H1 (cell line): ENCODE data around the gene SEZ6. TPM values are rescaled to one million over a fixed set of nuclear protein-coding genes. Genes with fewer than 3 reads are reported as not detected.
A peak's percentile ranks its signal among the peaks of the same experiment; 100 is the strongest.

Experiments used
- CTCF ChIA-PET: fragments of 300-600 bp; sonication (Branson Sonifier 250); formaldehyde crosslinking; loops from one replicate; lab custom pipeline; 2021; ENCODE audit not compliant: partially characterized antibody; lab: Charles Lee
- POLR2A ChIA-PET: fragments of 300-600 bp; sonication (Branson Sonifier 250); formaldehyde crosslinking; loops from one replicate; lab custom pipeline; 2021; ENCODE audit warnings: inconsistent platforms; ENCODE audit not compliant: partially characterized antibody; lab: Charles Lee
- DNase-seq, 2 experiments: peaks; one replicate each; pipeline versions ENCODE4 v3.0.0 to v3.0.0-alpha.2; 2010 to 2022; ENCODE audit warnings: low spot score in 2 of 2, low read depth in 1 of 2, mixed read lengths in 1 of 2
- FAIRE-seq: peaks from 2 replicates; lab custom pipeline; 2011; peaks lifted over from hg19 to GRCh38; lab: Jason Lieb, UNC
- H2AFZ ChIP-seq: 2 replicates; pipeline ENCODE4 v1.8.1; 2012; ENCODE audit warnings: low read length, inconsistent platforms
- H2AK5ac ChIP-seq: 2 replicates; pipeline ENCODE4 v1.6.1; 2013; ENCODE audit warnings: low read depth, low read length
- H2BK120ac ChIP-seq: replicated peaks from 2 replicates; pipeline ENCODE3; 2013; ENCODE audit warnings: low read depth, low read length, inconsistent platforms
- H2BK12ac ChIP-seq: 2 replicates; pipeline ENCODE4 v1.6.1; 2013; ENCODE audit warnings: low read depth, low read length
- H2BK15ac ChIP-seq: 2 replicates; pipeline ENCODE4 v1.6.1; 2013; ENCODE audit warnings: low read length
- H2BK20ac ChIP-seq: 2 replicates; pipeline ENCODE4 v1.6.1; 2013; ENCODE audit warnings: low read length
- H2BK5ac ChIP-seq: 2 replicates; pipeline ENCODE4 v1.6.1; 2013; ENCODE audit warnings: low read depth, low read length
- H3K14ac ChIP-seq: 2 replicates; pipeline ENCODE4 v1.6.1; 2013; ENCODE audit warnings: inconsistent platforms; ENCODE audit not compliant: insufficient read length
- H3K18ac ChIP-seq: 2 replicates; pipeline ENCODE4 v1.6.1; 2013; ENCODE audit warnings: low read length; ENCODE audit errors: extremely low read depth
- H3K23ac ChIP-seq: 2 replicates; pipeline ENCODE4 v1.6.1; 2013; ENCODE audit warnings: inconsistent platforms; ENCODE audit not compliant: insufficient read length
- H3K23me2 ChIP-seq: 2 replicates; pipeline ENCODE4 v1.6.1; 2013; ENCODE audit warnings: low read depth, low read length
- H3K27ac ChIP-seq: 2 replicates; pipeline ENCODE4 v1.6.1; 2011; ENCODE audit warnings: low read depth, low read length, inconsistent platforms
- H3K27me3 ChIP-seq, 4 experiments: replicated peaks in 1 of 4; 1 replicate in 1 of 4; 2 replicates in 3 of 4; pipeline versions ENCODE4 v1.6.1 to v1.8.1; 2011 to 2013; ENCODE audit warnings: low read length in 3 of 4, mild to moderate bottlenecking in 3 of 4, inconsistent platforms in 2 of 4, mixed read lengths in 2 of 4, moderate library complexity in 1 of 4; ENCODE audit not compliant: control insufficient read depth in 3 of 4, insufficient read depth in 3 of 4; ENCODE audit errors: extremely low read depth in 1 of 4
- H3K36me3 ChIP-seq, 4 experiments: 2 replicates each; pipeline versions ENCODE4 v1.6.1 to v1.8.1; 2011 to 2013; ENCODE audit warnings: mild to moderate bottlenecking in 4 of 4, low read length in 3 of 4, moderate library complexity in 2 of 4, control low read depth in 1 of 4, inconsistent platforms in 1 of 4; ENCODE audit not compliant: insufficient read depth in 4 of 4, control insufficient read depth in 2 of 4
- H3K4ac ChIP-seq: replicated peaks from 2 replicates; pipeline ENCODE3; 2013; ENCODE audit warnings: low read length, low read depth, mixed read lengths, inconsistent platforms; ENCODE audit not compliant: insufficient read length
- H3K4me1 ChIP-seq, 4 experiments: replicated peaks in 1 of 4; 1 replicate in 1 of 4; 2 replicates in 3 of 4; pipeline versions ENCODE4 v1.6.1 to v1.8.1; 2011 to 2013; ENCODE audit warnings: low read length in 3 of 4, inconsistent platforms in 2 of 4, mixed read lengths in 1 of 4; ENCODE audit not compliant: insufficient read depth in 4 of 4, control insufficient read depth in 3 of 4
- H3K4me2 ChIP-seq, 2 experiments: 2 replicates each; pipeline versions ENCODE4 v1.6.1 to v1.8.1; 2011 to 2013; ENCODE audit warnings: low read depth in 2 of 2, low read length in 2 of 2, control low read depth in 1 of 2, inconsistent platforms in 1 of 2, mild to moderate bottlenecking in 1 of 2; ENCODE audit not compliant: insufficient read depth in 1 of 2
- H3K4me3 ChIP-seq, 4 experiments: fragments of 200-600, 300-600 bp in 1 of 4; sonication (generic), shearing (Covaris generic), sonication (Bioruptor Twin) in 1 of 4; 2 replicates each; pipeline versions ENCODE4 v1.5.1 to v1.8.1; 2011 to 2016; ENCODE audit warnings: low read length in 4 of 4, low read depth in 3 of 4, control low read depth in 2 of 4, inconsistent platforms in 2 of 4, mild to moderate bottlenecking in 2 of 4, mixed read lengths in 1 of 4, moderate library complexity in 1 of 4; ENCODE audit not compliant: insufficient read depth in 2 of 4; ENCODE audit errors: extremely low read depth in 1 of 4
- H3K56ac ChIP-seq: replicated peaks from 2 replicates; pipeline ENCODE3; 2013; ENCODE audit warnings: low read depth, mild to moderate bottlenecking, mixed read lengths, low read length, inconsistent platforms; ENCODE audit not compliant: insufficient read length
- H3K79me1 ChIP-seq: 2 replicates; pipeline ENCODE4 v1.6.1; 2013; ENCODE audit warnings: low read depth, low read length, control low read depth
- H3K79me2 ChIP-seq, 2 experiments: 2 replicates each; pipeline versions ENCODE4 v1.6.1 to v1.8.1; 2012 to 2013; ENCODE audit warnings: low read length in 2 of 2, mild to moderate bottlenecking in 2 of 2, inconsistent platforms in 1 of 2; ENCODE audit not compliant: insufficient read depth in 2 of 2, control insufficient read depth in 1 of 2
- H3K9ac ChIP-seq, 4 experiments: replicated peaks in 1 of 4; 1 replicate in 1 of 4; 2 replicates in 3 of 4; pipeline versions ENCODE4 v1.6.1 to v1.8.1; 2011 to 2013; ENCODE audit warnings: low read depth in 3 of 4, low read length in 3 of 4, control low read depth in 2 of 4, mild to moderate bottlenecking in 2 of 4, moderate library complexity in 2 of 4, inconsistent platforms in 1 of 4; ENCODE audit errors: extremely low read depth in 1 of 4
- H3K9me3 ChIP-seq, 2 experiments: 2 replicates each; pipeline versions ENCODE4 v1.6.1 to v1.8.1; 2012 to 2013; ENCODE audit warnings: mild to moderate bottlenecking in 2 of 2, moderate library complexity in 2 of 2, control low read depth in 1 of 2, inconsistent platforms in 1 of 2, low read depth in 1 of 2, low read length in 1 of 2, mixed read lengths in 1 of 2; ENCODE audit not compliant: insufficient read depth in 2 of 2
- H4K20me1 ChIP-seq, 2 experiments: replicated peaks in 1 of 2; 2 replicates each; pipeline versions ENCODE3 to v1.8.1; 2011 to 2013; ENCODE audit warnings: inconsistent platforms in 2 of 2, low read length in 2 of 2, mild to moderate bottlenecking in 1 of 2; ENCODE audit not compliant: insufficient read depth in 2 of 2, control insufficient read depth in 1 of 2
- H4K5ac ChIP-seq: 2 replicates; pipeline ENCODE4 v1.6.1; 2013; ENCODE audit warnings: low read length, low read depth, mixed read lengths, inconsistent platforms; ENCODE audit not compliant: insufficient read length
- H4K8ac ChIP-seq: 2 replicates; pipeline ENCODE4 v1.8.0; 2013; ENCODE audit warnings: mild to moderate bottlenecking, moderate library complexity, low read length, inconsistent platforms; ENCODE audit not compliant: insufficient read depth; ENCODE audit errors: extremely low read depth
- H4K91ac ChIP-seq: replicated peaks from 2 replicates; pipeline ENCODE3; 2013; ENCODE audit warnings: low read length, mixed read lengths, inconsistent platforms; ENCODE audit not compliant: insufficient read length
- HDAC6 ChIP-seq: IDR thresholded peaks from one replicate; pipeline ENCODE4 v1.7.1; 2012; ENCODE audit warnings: low read depth, mild to moderate bottlenecking, inconsistent platforms, low read length, moderate library complexity
- SIX5 ChIP-seq: IDR thresholded peaks from 2 replicates; pipeline ENCODE4 v1.6.1; 2011; ENCODE audit warnings: mild to moderate bottlenecking, low read depth, low read length
- WGBS, 2 experiments: shearing (Covaris generic) in 1 of 2; methylation state at CpG; one replicate each; pipeline versions ENCODE4 v1.1.6 to v1.1.7; 2013 to 2015; ENCODE audit warnings: low lambda C conversion rate in 2 of 2, mixed read lengths in 2 of 2, inconsistent platforms in 1 of 2, low coverage in 1 of 2, missing lambda C conversion rate in 1 of 2; ENCODE audit not compliant: insufficient replicate concordance in 2 of 2, insufficient coverage in 1 of 2, insufficient read length in 1 of 2; ENCODE audit errors: extremely low coverage in 1 of 2, missing lambda C conversion rate in 1 of 2; 5-methylcytosine and 5-hydroxymethylcytosine counted together
- polyA plus RNA-seq, 7 experiments: library from polyadenylated mRNA; depleted of rRNA in 3 of 7; stranded (reverse) in 5 of 7; unstranded in 2 of 7; fragments of >200 nt in 5 of 7; fragments of 200-250 nt in 2 of 7; gene quantifications; 1 replicate in 5 of 7; 2 replicates in 1 of 7; 4 replicates in 1 of 7; pipeline versions ENCODE4 v1.2.1 to v1.2.3, GENCODE V29; 2011 to 2013; ENCODE audit warnings: missing spikeins in 2 of 7, mixed read lengths in 2 of 7
- total RNA-seq: library from RNA; stranded (reverse); fragmentation: NEBNext Ultra II Directional; extraction: Animal tissue kit (Norgen Biotek cat#: 25700); gene quantifications from 2 replicates; pipeline ENCODE4 v1.2.1, GENCODE V29; 2021
- TF ChIP-seq, protein P1 (sequence below): IDR thresholded peaks from 2 replicates; pipeline ENCODE4 v1.6.1; 2012; ENCODE audit warnings: inconsistent platforms

The SEZ6 gene
- total and polyA plus RNA-seq, 2 of the 8 experiments (the other 6 are each of a cell fraction or from before 2014, with no cell fraction given): 6.9 to 16.1 TPM

- peaks cover 10 to 16% (median 11%) of the 10 kb centered on the region in 4 experiments for H3K4me1 ChIP-seq
Measured at GRCh38 chr17:28973425-28973824, 32.4 kb downstream of the SEZ6 start.

More at GRCh38 chr17:28973425-28973824, 32.4 kb downstream of the SEZ6 start:
- no peak overlapping the region for H3K9ac ChIP-seq
- no peaks in the 10 kb centered on the region for H4K20me1 ChIP-seq
- no peak overlapping the region for H2AFZ ChIP-seq
- no peak overlapping the region for H3K14ac ChIP-seq
- H3K23ac ChIP-seq: no peak overlapping the region
- H3K79me1 ChIP-seq: no peaks in the 10 kb centered on the region
- ChIA-PET CTCF (interaction anchor here (0.6 to 9.1 kb wide), 15 partner anchors 8 to 151 kb away, joined by 3 to 207 read pairs (median 5); no protein-coding TSS in a partner anchor), POLR2A (interaction anchor here (0.9 to 1.3 kb wide), 5 partner anchors 10 to 65 kb away, joined by 3 to 8 read pairs (median 3); no protein-coding TSS in a partner anchor)
- H3K56ac ChIP-seq: no peak overlapping the region
- no peaks in the 10 kb centered on the region; a peak in 1 of 8 replicates for H3K36me3 ChIP-seq
- H2BK20ac ChIP-seq: no peak overlapping the region
- H2BK15ac ChIP-seq: 0 out of 2 replicates have a peak overlapping the region, but pooled peaks have one; percentile 3
- peaks cover 0 to 2% (median 0%) of the 10 kb centered on the region in 4 experiments; a peak in 2 of 7 replicates for H3K27me3 ChIP-seq
- no peak for DNase-seq
- no peak overlapping the region for H3K4me3 ChIP-seq
- no peak overlapping the region for H3K4ac ChIP-seq
- 89% methylated on average over 2 of the region's 2 CpGs; no CpG with 5 or more reads in 1 of the 2 experiments for WGBS, 2 experiments
- no peak overlapping the region for H2BK120ac ChIP-seq
- H4K8ac ChIP-seq: no peak overlapping the region
- 0 out of 2 replicates have a peak overlapping the region, but pooled peaks have one; percentile 2 for H2BK5ac ChIP-seq
- H3K9me3 ChIP-seq: no peaks in the 10 kb centered on the region
- H4K5ac ChIP-seq: no peak overlapping the region
- H3K79me2 ChIP-seq: no peaks in the 10 kb centered on the region
- H2AK5ac ChIP-seq: no peak overlapping the region
- FAIRE-seq: no peak
- H3K27ac ChIP-seq: no peak overlapping the region
- no peaks in the 10 kb centered on the region for H3K23me2 ChIP-seq
- H4K91ac ChIP-seq: no peak overlapping the region
- peak overlapping the region; percentile 62; the same call in 1 of the 2 replicates for H2BK12ac ChIP-seq
- H3K18ac ChIP-seq: no peak overlapping the region
- no peak for TF ChIP-seq HDAC6
- no peak for TF ChIP-seq SIX5
- TF ChIP-seq, protein P1, sequence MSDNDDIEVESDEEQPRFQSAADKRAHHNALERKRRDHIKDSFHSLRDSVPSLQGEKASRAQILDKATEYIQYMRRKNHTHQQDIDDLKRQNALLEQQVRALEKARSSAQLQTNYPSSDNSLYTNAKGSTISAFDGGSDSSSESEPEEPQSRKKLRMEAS: no peak
- H3K4me2 ChIP-seq: no peak overlapping the region
